Lower leg skin (tissue), 4 donors: Measurements from ENCODE around the gene GLRA1. TPM values are rescaled to one million over a fixed set of nuclear protein-coding genes. Genes with fewer than 3 reads are reported as not detected.
"Not testable (repeated sequence)": the region's sequence is repeated elsewhere in the genome, so short reads cannot be mapped to it uniquely, and the experiment has no call there.

Experiments
- DNase-seq, 2 donors: peaks; one replicate each; pipeline ENCODE4 v3.0.0-alpha.2; 2019; ENCODE audit warnings: low spot score in 2 of 2
- H3K4me3 ChIP-seq: fragments of 200-600 bp; sonication (generic); 2 replicates; pipeline ENCODE4 v1.5.1; 2017; ENCODE audit warnings: mild to moderate bottlenecking, low read depth; ENCODE audit not compliant: poor library complexity, severe bottlenecking
- POLR2A ChIP-seq, 2 donors: fragments of 450-650 bp; IDR thresholded peaks; one replicate each; pipeline ENCODE4 v1.6.1; 2016 to 2017; ENCODE audit warnings: antibody characterized with exemption in 2 of 2, mild to moderate bottlenecking in 1 of 2, moderate library complexity in 1 of 2
- WGBS, 2 donors: methylation state at CpG; one replicate each; pipeline ENCODE4 v1.1.5; 2018; 5-methylcytosine and 5-hydroxymethylcytosine counted together
- intact Hi-C: fragments of 100-400 bp; cut with DNase I; formaldehyde crosslinking; loops from one replicate; pipeline ENCODE4 v1.15.0; 2023; ENCODE audit warnings: low total_unique reads
- total RNA-seq, 4 donors: library from RNA; depleted of rRNA; stranded (reverse); fragments of >200 nt; gene quantifications; one replicate each; pipeline ENCODE4 v1.1.0, GENCODE V29; 2016
- TF ChIP-seq, protein P1 (sequence below), 3 donors: fragments of 450-650 bp; IDR thresholded peaks; one replicate each; pipeline ENCODE4 v1.5.1; 2016; ENCODE audit warnings: antibody characterized with exemption in 3 of 3, mild to moderate bottlenecking in 3 of 3, moderate library complexity in 2 of 3

Gene GLRA1
- total RNA-seq, 4 donors from 2014 or later, result not detected

GRCh38 chr5:151868451-151868850 is 56.2 kb downstream of the GLRA1 start:
- intact Hi-C loops, result no loop called here
- TF ChIP-seq, protein P1, sequence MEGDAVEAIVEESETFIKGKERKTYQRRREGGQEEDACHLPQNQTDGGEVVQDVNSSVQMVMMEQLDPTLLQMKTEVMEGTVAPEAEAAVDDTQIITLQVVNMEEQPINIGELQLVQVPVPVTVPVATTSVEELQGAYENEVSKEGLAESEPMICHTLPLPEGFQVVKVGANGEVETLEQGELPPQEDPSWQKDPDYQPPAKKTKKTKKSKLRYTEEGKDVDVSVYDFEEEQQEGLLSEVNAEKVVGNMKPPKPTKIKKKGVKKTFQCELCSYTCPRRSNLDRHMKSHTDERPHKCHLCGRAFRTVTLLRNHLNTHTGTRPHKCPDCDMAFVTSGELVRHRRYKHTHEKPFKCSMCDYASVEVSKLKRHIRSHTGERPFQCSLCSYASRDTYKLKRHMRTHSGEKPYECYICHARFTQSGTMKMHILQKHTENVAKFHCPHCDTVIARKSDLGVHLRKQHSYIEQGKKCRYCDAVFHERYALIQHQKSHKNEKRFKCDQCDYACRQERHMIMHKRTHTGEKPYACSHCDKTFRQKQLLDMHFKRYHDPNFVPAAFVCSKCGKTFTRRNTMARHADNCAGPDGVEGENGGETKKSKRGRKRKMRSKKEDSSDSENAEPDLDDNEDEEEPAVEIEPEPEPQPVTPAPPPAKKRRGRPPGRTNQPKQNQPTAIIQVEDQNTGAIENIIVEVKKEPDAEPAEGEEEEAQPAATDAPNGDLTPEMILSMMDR (IDR thresholded peaks at IDR 0.05), result no peak
- TF ChIP-seq POLR2A (IDR thresholded peaks at IDR 0.05), result no peak
- no peak for DNase-seq
- WGBS, 2 donors, result 78 to 79% methylated on average over 4 of the region's 4 CpGs
- no peak overlapping the region for H3K4me3 ChIP-seq

DNA sequence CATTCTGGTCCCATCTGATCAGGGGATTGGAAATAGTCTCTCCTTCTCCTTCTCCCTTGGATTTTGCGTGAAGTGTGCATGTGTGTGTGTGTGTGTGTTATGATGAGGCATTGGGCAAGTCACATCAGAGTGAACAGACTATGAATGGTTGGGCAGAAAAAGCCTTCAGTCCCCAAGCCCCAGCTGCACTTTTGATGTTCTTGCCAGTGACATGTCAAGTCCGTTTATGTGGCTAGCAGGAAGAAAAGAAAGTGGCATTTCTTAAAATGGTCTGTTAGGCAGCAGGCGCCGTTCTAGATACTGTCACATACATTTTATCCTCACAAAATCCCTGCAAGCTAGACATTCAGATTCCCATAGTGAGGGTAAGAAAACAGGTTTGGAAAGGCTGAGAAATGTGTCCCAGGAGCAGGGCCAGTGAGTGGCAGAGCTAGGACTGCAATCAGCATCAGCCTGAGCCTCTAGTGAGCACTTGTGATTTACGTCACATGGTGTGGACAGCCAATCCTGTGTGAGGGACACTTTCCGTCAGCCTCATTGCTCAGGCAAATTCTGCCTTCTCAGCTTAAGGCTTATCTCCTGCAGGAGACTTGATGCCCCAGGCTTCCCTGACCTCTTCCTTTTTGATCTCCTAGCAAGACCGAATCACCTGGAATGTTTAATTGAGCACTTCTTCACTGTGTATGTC is 60.4 kb downstream of the GLRA1 start:
- TF ChIP-seq POLR2A (IDR thresholded peaks at IDR 0.05), result no peak
- TF ChIP-seq, protein P1 (IDR thresholded peaks at IDR 0.05), result no peak
- WGBS, 2 donors, result 76 to 78% methylated on average over 7 of the region's 7 CpGs
- intact Hi-C loops, result no loop called here
- H3K4me3 ChIP-seq, result no peak overlapping the region
- DNase-seq, result no peak

GRCh38 chr5:151863566-151863965 is 61.1 kb downstream of the GLRA1 start:
- H3K4me3 ChIP-seq, result no peak overlapping the region
- WGBS, 2 donors, result 56 to 60% methylated on average over 1 of the region's 1 CpG
- TF ChIP-seq POLR2A (IDR thresholded peaks at IDR 0.05), result no peak
- TF ChIP-seq, protein P1 (IDR thresholded peaks at IDR 0.05), result no peak
- no peak for DNase-seq
- intact Hi-C loops, result no loop called here

- no peak for DNase-seq
- 79 to 86% methylated on average over 2 of the region's 2 CpGs for WGBS, 2 donors
- TF ChIP-seq POLR2A (IDR thresholded peaks at IDR 0.05), result no peak
- TF ChIP-seq, protein P1 (IDR thresholded peaks at IDR 0.05), result no peak
- intact Hi-C loops, result no loop called here
- H3K4me3 ChIP-seq, result no peak overlapping the region
These were observed 61.7 kb downstream of the GLRA1 start for GRCh38 chr5:151862811-151863472.

GRCh38 chr5:151860867-151861266 is 63.8 kb downstream of the GLRA1 start:
- H3K4me3 ChIP-seq, DNase-seq, intact Hi-C loops: not testable (repeated sequence)
- 82 to 90% methylated on average over 4 of the region's 4 CpGs for WGBS, 2 donors

DNA sequence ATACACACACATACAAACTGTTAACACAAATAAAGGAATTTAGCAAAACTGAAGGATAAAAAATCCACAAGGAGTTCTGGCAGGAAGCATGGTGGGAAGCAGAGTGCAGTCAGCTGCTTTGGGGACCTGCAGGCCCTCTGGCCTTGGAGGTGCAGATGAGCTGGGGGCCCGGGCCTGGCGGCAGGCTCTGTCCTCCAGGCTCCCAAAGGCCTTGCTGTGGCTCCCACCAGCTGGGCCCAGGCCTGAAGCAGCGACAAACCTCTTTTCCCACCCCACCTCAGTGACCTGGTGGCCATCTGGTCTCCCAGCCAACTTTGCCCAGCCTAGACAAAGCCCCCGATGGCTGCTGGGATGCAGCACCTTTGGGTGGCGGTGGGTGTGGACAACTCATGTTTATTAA is 67.8 kb downstream of the GLRA1 start:
- intact Hi-C loops, result no loop called here
- no peak overlapping the region for H3K4me3 ChIP-seq
- TF ChIP-seq POLR2A (IDR thresholded peaks at IDR 0.05), result no peak
- DNase-seq, result no peak
- WGBS, 2 donors, result 86 to 91% methylated on average over 5 of the region's 5 CpGs
